ENCODE data around the gene HS6ST2. TPM values are rescaled to one million over a fixed set of nuclear protein-coding genes. Genes with fewer than 3 reads are reported as not detected.

HS6ST2 gene
- total and polyA plus RNA-seq, 9 of the 15 experiments (the other 6 are each of a cell fraction or from before 2014, with no cell fraction given) = not detected

GRCh38 chrX:132692526-132692925 lies 265.9 kb downstream of the HS6ST2 start (continued):
- TF ChIP-seq PRDM10 (IDR thresholded peaks at IDR 0.05; ENCODE audit: partially characterized antibody) (no peak), NCOR1 (IDR thresholded peaks at IDR 0.05) (no peak), TCFL5 (CRISPR knock-in tag; conservative IDR thresholded peaks at IDR 0.05) (no peak)

DNA sequence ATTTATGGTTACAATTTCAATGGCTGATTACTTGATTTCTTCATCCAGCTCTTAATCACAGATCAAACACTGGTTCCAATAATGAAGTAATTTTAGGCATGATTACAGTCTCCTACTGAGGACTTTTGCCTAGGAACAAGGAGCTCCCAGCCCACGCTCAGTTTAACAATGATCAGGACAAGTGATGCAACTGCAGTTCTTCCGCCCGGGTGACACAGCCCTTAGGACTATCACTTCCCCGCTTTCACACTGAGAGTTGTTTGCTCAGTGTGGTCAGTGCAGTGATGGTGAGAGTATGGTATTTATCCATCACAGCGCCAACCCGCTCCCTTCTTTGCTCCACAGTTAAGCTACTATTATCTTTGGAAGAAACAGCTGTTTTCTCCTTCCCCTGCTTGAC lies 266.4 kb downstream of the HS6ST2 start:
- BruUV-seq (replicated peaks) = no TSS peak
- Histone ChIP-seq H3K4me3 (no peak overlapping the region), H3K4me1 (replicated peaks in 1 of 2; ENCODE audit: control insufficient read depth in 2 of 2, insufficient read depth in 2 of 2, low read length in 2 of 2) (no peaks in the 10 kb centered on the region), H3K36me3 (ENCODE audit: control insufficient read depth, insufficient read depth, low read length) (no peaks in the 10 kb centered on the region), H3K27me3 (ENCODE audit: control insufficient read depth in 2 of 2, insufficient read depth in 2 of 2, low read length in 2 of 2) (no peaks in the 10 kb centered on the region), H3K9ac (ENCODE audit: insufficient read depth in 1 of 2, low read depth in 2 of 2, low read length in 2 of 2) (no peak overlapping the region), H3K9me1 (ENCODE audit: control insufficient read depth, insufficient read depth, low read length) (no peaks in the 10 kb centered on the region), H4K20me1 (replicated peaks; ENCODE audit: control insufficient read depth, insufficient read depth, low read length) (no peaks in the 10 kb centered on the region), H3K79me2 (ENCODE audit: control insufficient read depth, insufficient read depth, low read length) (no peaks in the 10 kb centered on the region), H2AFZ (ENCODE audit: low read depth, low read length) (no peak overlapping the region), H3K9me3 (replicated peaks; ENCODE audit: control insufficient read depth, insufficient read depth, low read depth, low read length) (no peaks in the 10 kb centered on the region), H3K4me2 (ENCODE audit: insufficient read depth, low read length) (no peak overlapping the region), H3K27ac (ENCODE audit: extremely low read depth, low read depth, low read length) (no peak overlapping the region)
- intact Hi-C loops (cut with micrococcal nuclease) = no loop called here
- ATAC-seq (no peak), DNase-seq (ENCODE audit: extremely low read depth in 1 of 4, low spot score in 3 of 4) (no peak), FAIRE-seq (no peak)
- ChIA-PET CTCF (ENCODE audit: low intra/inter-chr PET ratio) (no interaction called here), POLR2A (interaction anchor here (0.7 kb wide), 1 partner anchor 730 kb away, joined by 3 read pairs; no protein-coding TSS in a partner anchor)
- WGBS (ENCODE audit: insufficient coverage, low coverage, missing lambda C conversion rate) = 0% methylated on average over 6 of the region's 6 CpGs
- in situ Hi-C loops (cut with MboI) = no loop called here
- no peak for TF ChIP-seq STAT6 (CRISPR knock-in tag; IDR thresholded peaks at IDR 0.05)
- no peak for TF ChIP-seq TEAD4 (IDR thresholded peaks at IDR 0.05; ENCODE audit: low read length)
- TF ChIP-seq TEAD4 (CRISPR knock-in tag; IDR thresholded peaks at IDR 0.05; ENCODE audit: borderline replicate concordance) = no peak
- no peak for TF ChIP-seq RHOXF2B (CRISPR knock-in tag; conservative IDR thresholded peaks at IDR 0.05)
- no peak for TF ChIP-seq ZNF280B (CRISPR knock-in tag; IDR thresholded peaks at IDR 0.05)
- TF ChIP-seq GATA2 (CRISPR knock-in tag; IDR thresholded peaks at IDR 0.05) = no peak
- no peak for TF ChIP-seq ELF1 (tag; IDR thresholded peaks at IDR 0.05)
- TF ChIP-seq ZNF175 (CRISPR knock-in tag; IDR thresholded peaks at IDR 0.05; ENCODE audit: low read depth) = no peak
- no peak for TF ChIP-seq CBFB (CRISPR knock-in tag; IDR thresholded peaks at IDR 0.05)
- no peak for TF ChIP-seq E2F5 (CRISPR knock-in tag; IDR thresholded peaks at IDR 0.05)
- no peak for TF ChIP-seq RNF2 (IDR thresholded peaks at IDR 0.05)

Measured in K562 (cell line).